Mesenchymal stem cell (in vitro differentiated cells and primary cell): ENCODE measurements around the gene RHOBTB3.
A peak's percentile ranks its signal among the peaks of the same experiment; 100 is the strongest.

Experiments
- DNase-seq: peaks from one replicate; pipeline ENCODE4 v3.0.0-alpha.2; 2013
- H2AFZ ChIP-seq: one replicate; pipeline ENCODE4 v1.6.1; 2013; ENCODE audit warnings: low read depth, mild to moderate bottlenecking, control low read depth, inconsistent platforms, low read length, moderate library complexity
- H2AK5ac ChIP-seq: 2 replicates; pipeline ENCODE4 v1.6.1; 2013; ENCODE audit warnings: low read length, moderate library complexity, mild to moderate bottlenecking, inconsistent platforms; ENCODE audit not compliant: severe bottlenecking
- H2BK120ac ChIP-seq: one replicate; pipeline ENCODE4 v1.6.1; 2013; ENCODE audit warnings: low read depth, mild to moderate bottlenecking, inconsistent platforms, low read length, moderate library complexity
- H2BK12ac ChIP-seq, 2 experiments: one replicate each; pipeline ENCODE4 v1.6.1; 2013; ENCODE audit warnings: inconsistent platforms in 2 of 2, low read length in 2 of 2, mild to moderate bottlenecking in 2 of 2, moderate library complexity in 2 of 2, control low read depth in 1 of 2
- H2BK15ac ChIP-seq: one replicate; pipeline ENCODE4 v1.6.1; 2013; ENCODE audit warnings: mild to moderate bottlenecking, low read depth, inconsistent platforms; ENCODE audit not compliant: poor library complexity, severe bottlenecking
- H2BK5ac ChIP-seq: 2 replicates; pipeline ENCODE4 v1.6.1; 2013; ENCODE audit warnings: low read depth, mild to moderate bottlenecking, low read length, control low read depth, inconsistent platforms; ENCODE audit not compliant: poor library complexity, severe bottlenecking
- H3K14ac ChIP-seq, 2 experiments: one replicate each; pipeline ENCODE4 v1.6.1; 2013; ENCODE audit warnings: inconsistent platforms in 2 of 2, low read length in 2 of 2, control low read depth in 1 of 2, mild to moderate bottlenecking in 1 of 2, moderate library complexity in 1 of 2
- H3K18ac ChIP-seq, 2 experiments: one replicate each; pipeline ENCODE4 v1.6.1; 2013; ENCODE audit warnings: inconsistent platforms in 2 of 2, low read length in 2 of 2, control low read depth in 1 of 2, low read depth in 1 of 2, mild to moderate bottlenecking in 1 of 2
- H3K23ac ChIP-seq, 2 experiments: one replicate each; pipeline ENCODE4 v1.6.1; 2013; ENCODE audit warnings: inconsistent platforms in 2 of 2, low read length in 2 of 2, mild to moderate bottlenecking in 2 of 2, moderate library complexity in 2 of 2, control low read depth in 1 of 2
- H3K27ac ChIP-seq: 2 replicates; pipeline ENCODE4 v1.5.1; 2013; ENCODE audit warnings: mild to moderate bottlenecking, moderate library complexity, low read length, control low read depth, inconsistent platforms; ENCODE audit not compliant: poor library complexity, severe bottlenecking
- H3K27me3 ChIP-seq, 2 experiments: 2 replicates each; pipeline versions ENCODE4 v1.6.1 to v1.7.0; 2013; ENCODE audit warnings: low read length in 2 of 2, mild to moderate bottlenecking in 2 of 2, moderate library complexity in 2 of 2, control low read depth in 1 of 2, inconsistent platforms in 1 of 2; ENCODE audit not compliant: control insufficient read depth in 1 of 2, insufficient read depth in 1 of 2
- H3K36me3 ChIP-seq, 2 experiments: 2 replicates each; pipeline versions ENCODE4 v1.6.1 to v1.7.0; 2013; ENCODE audit warnings: low read length in 2 of 2, control low read depth in 1 of 2, inconsistent platforms in 1 of 2, low read depth in 1 of 2, mild to moderate bottlenecking in 1 of 2; ENCODE audit not compliant: insufficient read depth in 2 of 2, control insufficient read depth in 1 of 2
- H3K4ac ChIP-seq, 2 experiments: one replicate each; pipeline ENCODE4 v1.6.1; 2013; ENCODE audit warnings: inconsistent platforms in 2 of 2, low read length in 2 of 2, mild to moderate bottlenecking in 2 of 2, moderate library complexity in 2 of 2, control low read depth in 1 of 2, low read depth in 1 of 2
- H3K4me1 ChIP-seq: 2 replicates; pipeline ENCODE4 v1.6.1; 2013; ENCODE audit warnings: low read depth, low read length, control low read depth; ENCODE audit not compliant: control insufficient read depth, insufficient read depth
- H3K4me2 ChIP-seq: 2 replicates; pipeline ENCODE4 v1.6.1; 2013; ENCODE audit warnings: low read length, mild to moderate bottlenecking, inconsistent platforms; ENCODE audit not compliant: poor library complexity, severe bottlenecking
- H3K4me3 ChIP-seq, 2 experiments: 2 replicates each; pipeline versions ENCODE4 v1.5.1 to v1.7.0; 2013; ENCODE audit warnings: low read length in 2 of 2, mild to moderate bottlenecking in 2 of 2, control low read depth in 1 of 2, low read depth in 1 of 2; ENCODE audit not compliant: insufficient read depth in 1 of 2
- H3K79me1 ChIP-seq: replicated peaks from 2 replicates; pipeline ENCODE4 v1.6.1; 2013; ENCODE audit warnings: mild to moderate bottlenecking, control low read depth, low read length, inconsistent platforms; ENCODE audit not compliant: poor library complexity, severe bottlenecking
- H3K9ac ChIP-seq: 2 replicates; pipeline ENCODE4 v1.7.0; 2013; ENCODE audit warnings: mild to moderate bottlenecking, low read length, moderate library complexity
- H3K9me3 ChIP-seq: 2 replicates; pipeline ENCODE4 v1.7.0; 2013; ENCODE audit warnings: mild to moderate bottlenecking, low read length; ENCODE audit not compliant: control insufficient read depth
- H4K8ac ChIP-seq: one replicate; pipeline ENCODE4 v1.6.1; 2013; ENCODE audit warnings: inconsistent platforms, mild to moderate bottlenecking, low read length, moderate library complexity
- H4K91ac ChIP-seq: one replicate; pipeline ENCODE4 v1.6.1; 2013; ENCODE audit warnings: mild to moderate bottlenecking, low read length, inconsistent platforms
- WGBS: methylation state at CpG from one replicate; pipeline ENCODE4 v1.1.7; 2013; ENCODE audit warnings: mixed read lengths; 5-methylcytosine and 5-hydroxymethylcytosine counted together

RHOBTB3 gene

GRCh38 chr5:95763941-95764340 is 32.8 kb downstream of the RHOBTB3 start:
- Histone ChIP-seq H3K4ac (no peak overlapping the region), H3K4me3 (no peak overlapping the region), H3K4me2 (no peak overlapping the region), H3K27ac (no peak overlapping the region), H2BK120ac (no peak overlapping the region), H3K9ac (no peak overlapping the region), H4K91ac (no peak overlapping the region), H3K4me1 (peaks cover 11% of the 10 kb centered on the region), H3K14ac (no peak overlapping the region), H3K36me3 (peaks cover 15 to 50% of the 10 kb centered on the region in 2 experiments), H2AFZ (no peak overlapping the region), H3K18ac (no peak overlapping the region), H3K23ac (no peak overlapping the region), H4K8ac (peak overlapping the region; percentile 12), H3K27me3 (no peaks in the 10 kb centered on the region), H3K79me1 (peaks cover 16% of the 10 kb centered on the region), H2BK12ac (no peak overlapping the region), H2BK15ac (no peak overlapping the region), H2AK5ac (peak overlapping the region; percentile 82), H2BK5ac (no peak overlapping the region), H3K9me3 (no peaks in the 10 kb centered on the region)
- 100% methylated on average over 1 of the region's 6 CpGs for WGBS
- no peak for DNase-seq

- Histone ChIP-seq H3K23ac (no peak overlapping the region), H2BK15ac (no peak overlapping the region), H3K9ac (no peak overlapping the region), H3K14ac (no peak overlapping the region), H3K4me3 (peak overlapping the region in 1 of 2 experiments; percentile 23), H2AFZ (no peak overlapping the region), H3K4ac (no peak overlapping the region), H2BK5ac (no peak overlapping the region), H4K8ac (peak overlapping the region; percentile 33), H4K91ac (peak overlapping the region; percentile 56), H3K4me1 (peaks cover 6% of the 10 kb centered on the region), H3K9me3 (no peaks in the 10 kb centered on the region), H3K79me1 (peaks cover 19% of the 10 kb centered on the region), H3K4me2 (no peak overlapping the region), H3K18ac (no peak overlapping the region), H2BK12ac (no peak overlapping the region), H2BK120ac (no peak overlapping the region), H3K27me3 (no peaks in the 10 kb centered on the region), H2AK5ac (no peak overlapping the region), H3K27ac (no peak overlapping the region), H3K36me3 (peaks cover 24 to 83% of the 10 kb centered on the region in 2 experiments)
- 98% methylated on average over 9 of the region's 9 CpGs for WGBS
- no peak for DNase-seq
These were observed 37.6 kb downstream of the RHOBTB3 start for GRCh38 chr5:95768731-95769130.

- Histone ChIP-seq H3K9ac (no peak overlapping the region), H3K9me3 (no peaks in the 10 kb centered on the region), H4K8ac (no peak overlapping the region), H3K14ac (no peak overlapping the region), H3K4ac (no peak overlapping the region), H3K27ac (no peak overlapping the region), H3K36me3 (peaks cover 22 to 63% of the 10 kb centered on the region in 2 experiments), H2AFZ (no peak overlapping the region), H4K91ac (no peak overlapping the region), H3K27me3 (no peaks in the 10 kb centered on the region), H2BK120ac (no peak overlapping the region), H2AK5ac (no peak overlapping the region), H3K4me1 (peaks cover 5% of the 10 kb centered on the region), H2BK15ac (no peak overlapping the region), H3K18ac (no peak overlapping the region), H2BK12ac (no peak overlapping the region), H3K23ac (no peak overlapping the region), H3K4me2 (no peak overlapping the region), H3K4me3 (no peak overlapping the region), H2BK5ac (no peak overlapping the region), H3K79me1 (peaks cover 15% of the 10 kb centered on the region)
- no peak for DNase-seq
- WGBS: 89% methylated on average over 6 of the region's 8 CpGs
These were observed 39.9 kb downstream of the RHOBTB3 start for GRCh38 chr5:95770830-95771708.

- no peak overlapping the region for H3K23ac ChIP-seq
These were observed 40.8 kb downstream of the RHOBTB3 start for GRCh38 chr5:95771892-95772291.

More at GRCh38 chr5:95771892-95772291, 40.8 kb downstream of the RHOBTB3 start:
- Histone ChIP-seq H3K36me3 (peaks cover 17 to 58% of the 10 kb centered on the region in 2 experiments), H3K9ac (no peak overlapping the region), H2AK5ac (peak overlapping the region; percentile 44), H3K18ac (no peak overlapping the region), H3K4me3 (no peak overlapping the region), H3K79me1 (peaks cover 14% of the 10 kb centered on the region), H3K14ac (no peak overlapping the region), H3K27me3 (no peaks in the 10 kb centered on the region), H4K8ac (no peak overlapping the region), H2BK5ac (no peak overlapping the region), H2BK120ac (no peak overlapping the region), H4K91ac (no peak overlapping the region), H2BK15ac (no peak overlapping the region), H2AFZ (no peak overlapping the region), H3K4me2 (no peak overlapping the region), H3K4ac (no peak overlapping the region), H3K9me3 (no peaks in the 10 kb centered on the region), H3K27ac (no peak overlapping the region), H2BK12ac (no peak overlapping the region), H3K4me1 (peaks cover 5% of the 10 kb centered on the region)
- DNase-seq: no peak
- WGBS: 100% methylated on average over 2 of the region's 2 CpGs
